GM21390 (cell line): ENCODE measurements around the gene TOMM70.
"Not testable (repeated sequence)": the region's sequence is repeated elsewhere in the genome, so short reads cannot be mapped to it uniquely, and the experiment has no call there.

Experiments used
- ATAC-seq: cut with Tn5 transposase; IDR thresholded peaks from one replicate; pipeline ENCODE4 v1.9.1; 2021; ENCODE audit not compliant: unreplicated experiment

TOMM70 gene

DNA sequence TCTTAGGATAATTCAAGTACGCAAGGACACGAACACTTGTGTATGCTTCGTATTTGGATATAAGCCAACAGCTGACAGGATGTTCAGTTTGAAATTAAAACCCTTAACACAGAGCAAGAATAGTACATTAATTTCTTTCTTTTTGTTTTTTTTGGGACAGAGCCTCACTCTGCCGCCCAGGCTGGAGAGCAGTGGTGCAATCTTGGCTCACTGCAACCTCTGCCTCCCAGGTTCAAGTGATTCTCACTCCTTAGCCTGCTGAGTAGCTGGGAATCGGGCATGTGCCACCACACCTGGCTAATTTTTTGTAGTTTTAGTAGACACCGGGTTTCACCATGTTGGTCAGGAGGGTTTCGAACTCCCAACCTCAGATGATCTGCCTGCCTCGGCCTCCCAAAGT is 32.4 kb downstream of the TOMM70 start:
- no peak for ATAC-seq

- ATAC-seq = no peak
Measured at GRCh38 chr3:100366424-100366823, 34.5 kb downstream of the TOMM70 start.

- ATAC-seq = no peak
Measured at GRCh38 chr3:100364421-100364820, 36.5 kb downstream of the TOMM70 start.

DNA sequence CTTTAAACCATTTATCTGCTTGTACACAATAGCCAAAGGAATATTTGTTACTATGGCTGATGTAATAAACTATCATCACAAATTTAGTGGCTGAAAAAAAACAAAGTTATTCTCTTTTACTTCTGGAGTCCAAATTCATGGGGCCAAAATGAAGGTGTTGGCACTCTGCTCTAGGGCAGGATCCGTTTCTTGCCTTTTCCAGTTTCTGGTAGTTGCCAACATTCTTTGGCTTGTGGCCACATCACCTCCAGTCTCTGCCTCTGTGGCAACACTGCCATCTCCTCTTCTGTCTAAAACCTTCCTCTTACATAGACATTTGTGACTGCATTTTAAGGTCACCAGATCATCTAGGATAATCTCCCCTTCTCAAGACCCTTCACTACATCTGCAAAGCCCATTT is 39.0 kb downstream of the TOMM70 start:
- ATAC-seq = no peak

DNA sequence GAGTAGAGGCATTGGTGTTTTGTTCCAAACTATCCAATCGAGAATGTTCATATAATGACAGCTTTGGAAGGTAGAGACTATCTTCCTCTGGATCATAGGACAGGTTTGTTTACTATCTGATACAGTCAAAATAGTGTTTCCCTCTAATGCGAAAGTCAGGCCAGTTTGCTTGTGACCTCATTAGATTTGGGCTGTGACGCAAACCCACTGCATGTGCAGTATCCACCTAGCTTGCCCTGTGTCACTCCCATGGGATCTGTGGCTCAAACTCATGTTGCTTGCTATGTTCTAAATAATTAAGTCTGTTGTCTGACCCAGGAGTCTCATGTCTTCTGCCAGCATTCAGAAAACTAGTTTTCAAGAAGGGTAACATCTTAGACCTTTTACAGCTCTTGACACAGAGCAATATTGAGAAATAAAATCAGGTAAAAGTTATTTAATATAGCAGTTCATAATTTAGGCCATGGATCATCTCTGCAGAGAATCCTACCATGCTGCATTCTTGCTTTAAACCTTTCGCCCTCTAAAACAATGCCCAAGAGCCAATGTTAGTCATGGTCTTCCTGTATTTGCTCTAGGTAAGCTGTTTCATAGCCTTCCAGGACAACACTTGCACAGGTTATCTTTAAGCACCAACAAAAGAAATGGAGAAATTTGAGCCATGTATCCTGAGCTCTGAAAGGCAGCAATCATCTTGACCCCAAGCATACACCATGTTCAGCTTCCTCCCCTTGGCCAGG is 40.0 kb downstream of the TOMM70 start:
- no peak for ATAC-seq

GRCh38 chr3:100359035-100359434 is 41.9 kb downstream of the TOMM70 start:
- no peak for ATAC-seq

- no peak for ATAC-seq
Measured at GRCh38 chr3:100358413-100358812, 42.5 kb downstream of the TOMM70 start.

GRCh38 chr3:100354850-100355249 is 46.0 kb downstream of the TOMM70 start:
- ATAC-seq = no peak

DNA sequence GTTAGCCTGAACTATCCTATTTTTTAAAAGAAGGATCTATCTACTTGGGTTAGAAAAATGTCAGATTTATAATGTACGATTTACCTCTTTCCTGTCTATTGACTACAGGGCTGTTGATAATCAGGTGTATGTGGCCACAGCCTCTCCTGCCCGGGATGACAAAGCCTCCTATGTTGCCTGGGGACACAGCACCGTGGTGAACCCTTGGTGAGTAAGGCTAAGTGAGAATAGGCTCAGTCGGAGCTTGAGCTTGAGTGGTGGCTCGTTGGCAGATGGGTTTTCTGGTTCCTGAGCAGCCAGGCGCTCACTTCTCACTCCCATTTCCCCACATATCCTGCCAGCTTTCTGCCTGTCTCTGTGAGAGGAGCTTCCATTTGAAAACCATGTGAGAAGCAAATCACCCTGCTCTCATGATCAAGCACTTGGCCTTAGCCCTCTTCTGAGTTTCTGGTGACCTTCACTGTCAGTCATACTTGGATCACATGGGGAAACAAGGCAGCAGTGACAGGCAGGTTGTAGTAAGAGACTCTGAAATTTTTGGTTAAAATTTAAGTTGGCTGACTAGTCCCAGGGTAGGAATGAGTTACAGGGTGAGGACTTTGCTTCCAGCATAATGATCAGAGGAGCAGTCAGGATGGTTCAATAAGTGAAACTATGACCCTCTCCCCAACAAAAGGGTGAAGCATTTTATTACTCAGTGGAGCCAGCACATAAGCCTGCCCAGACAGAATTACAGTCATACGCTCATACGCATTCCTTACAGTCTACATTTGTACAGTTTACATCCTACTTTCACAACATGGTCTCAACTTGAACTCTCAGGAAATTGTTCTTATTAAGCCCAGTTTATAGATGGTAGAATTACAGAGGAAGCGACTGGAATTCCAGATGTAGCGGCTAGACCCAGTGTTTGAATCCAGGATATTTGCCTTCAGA is 48.3 kb downstream of the TOMM70 start:
- no peak for ATAC-seq

DNA sequence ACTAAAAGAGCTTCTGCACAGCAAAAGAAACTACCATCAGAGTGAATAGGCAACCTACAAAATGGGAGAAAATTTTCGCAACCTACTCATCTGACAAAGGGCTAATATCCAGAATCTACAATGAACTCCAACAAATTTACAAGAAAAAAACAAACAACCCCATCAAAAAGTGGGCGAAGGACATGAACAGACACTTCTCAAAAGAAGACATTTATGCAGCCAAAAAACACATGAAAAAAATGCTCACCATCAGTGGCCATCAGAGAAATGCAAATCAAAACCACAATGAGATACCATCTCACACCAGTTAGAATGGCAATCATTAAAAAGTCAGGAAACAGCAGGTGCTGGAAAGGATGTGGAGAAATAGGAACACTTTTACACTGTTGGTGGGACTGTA is 49.1 kb downstream of the TOMM70 start:
- ATAC-seq = not testable (repeated sequence)

- no peak for ATAC-seq
Measured at GRCh38 chr3:100348727-100349126, 52.2 kb downstream of the TOMM70 start.

DNA sequence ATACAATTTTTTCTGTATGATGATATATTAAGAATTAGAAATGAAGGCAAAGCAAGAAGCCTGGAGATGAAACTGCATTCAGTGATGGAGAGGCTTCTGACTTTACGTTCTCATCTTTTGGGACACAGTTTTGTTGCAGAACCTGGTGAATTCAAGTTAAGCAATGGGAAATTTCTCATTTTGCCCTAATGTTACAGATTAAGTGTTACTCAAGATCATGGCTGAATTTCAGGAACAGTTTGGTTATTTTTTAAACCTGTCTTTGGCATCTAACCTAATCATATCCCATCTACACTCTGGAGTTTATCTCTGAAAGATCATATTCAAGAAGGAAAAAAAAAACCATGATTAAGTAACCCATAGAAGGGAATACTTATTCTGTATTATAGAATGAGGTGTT is 60.4 kb downstream of the TOMM70 start:
- no peak for ATAC-seq

- no peak for ATAC-seq
Measured at GRCh38 chr3:100339786-100340185, 61.1 kb downstream of the TOMM70 start.

- ATAC-seq = no peak
Measured at GRCh38 chr3:100338911-100339310, 62.0 kb downstream of the TOMM70 start.

DNA sequence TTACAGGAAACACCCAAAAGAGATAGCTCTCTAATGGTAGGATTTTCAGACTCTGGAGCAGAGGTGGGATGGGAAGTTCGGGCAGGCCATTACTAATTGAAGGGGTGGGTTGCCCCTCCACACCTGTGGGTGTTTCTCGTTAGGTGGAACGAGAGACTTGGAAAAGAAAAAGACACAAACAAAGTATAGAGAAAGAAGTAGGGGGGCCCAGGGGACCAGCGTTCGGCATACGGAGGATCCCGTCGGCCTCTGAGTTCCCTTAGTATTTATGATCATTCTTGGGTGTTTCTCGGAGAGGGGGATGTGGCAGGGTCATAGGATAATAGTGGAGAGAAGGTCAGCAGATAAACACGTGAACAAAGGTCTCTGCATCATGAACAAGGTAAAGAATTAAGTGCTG is 64.7 kb downstream of the TOMM70 start:
- ATAC-seq = not testable (repeated sequence)

DNA sequence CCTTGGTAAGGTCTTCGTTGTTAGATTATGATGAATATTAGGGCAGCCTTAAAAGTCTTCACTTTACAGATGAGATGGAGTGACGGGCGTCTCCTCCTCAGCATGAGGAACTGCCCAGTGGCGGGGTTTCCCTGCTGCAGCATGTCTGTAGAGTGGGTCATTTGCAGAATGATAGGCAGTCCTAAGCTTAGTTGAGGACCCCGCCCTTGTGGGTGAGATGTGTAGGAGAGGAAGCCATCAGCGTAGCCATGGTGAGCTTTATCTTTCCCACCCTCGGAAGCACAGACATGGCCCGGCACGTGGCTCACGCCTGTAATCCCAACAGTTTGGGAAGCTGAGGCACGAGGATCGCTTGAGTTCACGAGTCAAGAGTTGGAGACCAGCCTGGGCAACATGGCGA is 65.5 kb downstream of the TOMM70 start:
- peak; percentile 25 for ATAC-seq

DNA sequence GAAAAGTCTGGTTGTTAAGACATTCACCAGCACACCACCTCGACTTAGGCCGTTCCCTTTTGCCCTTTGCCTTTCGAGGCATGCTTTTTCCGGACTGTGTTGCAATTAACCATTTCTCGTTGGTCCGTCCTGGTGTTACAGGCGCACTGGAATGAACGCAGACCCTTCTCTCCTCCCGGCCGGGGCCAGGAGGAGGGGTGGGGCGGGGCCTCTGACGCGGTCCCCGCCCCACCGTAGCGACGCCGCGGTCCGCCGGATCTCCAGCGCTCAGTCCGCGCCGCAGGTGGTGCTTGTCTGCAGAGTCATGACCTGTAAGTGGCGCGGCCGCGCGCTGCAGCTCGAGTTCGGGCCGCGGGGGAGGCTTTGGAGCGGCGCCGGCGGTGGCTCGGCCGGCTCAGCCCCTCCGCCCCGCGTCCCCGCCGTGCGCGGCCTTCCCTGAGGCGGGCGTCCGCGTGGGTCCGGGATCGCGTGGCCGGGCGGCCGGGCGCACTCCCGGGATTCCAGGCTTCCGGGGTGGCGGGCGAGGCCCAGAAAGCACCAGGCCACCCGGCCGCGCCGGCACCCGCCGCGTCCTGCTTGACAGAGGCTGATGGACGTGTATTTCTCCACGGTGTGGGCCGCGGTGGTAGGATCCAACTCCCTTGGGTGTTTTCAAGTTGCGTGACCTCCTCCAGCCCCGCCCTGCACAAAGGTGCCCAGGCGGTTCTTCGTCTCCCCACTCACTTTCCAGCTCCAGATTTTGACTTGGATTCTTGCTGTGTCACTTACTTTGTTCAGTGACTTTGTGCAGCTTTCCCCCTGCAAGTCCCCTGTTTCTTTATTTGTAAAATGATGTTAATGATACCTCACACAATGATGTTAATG is 66.2 kb downstream of the TOMM70 start, which contains the start of gene NIT2:
NIT2 (plus strand) TSS at position 270 of the 864 bp plus-strand sequence; CDS start at position 305, 35 bp downstream.
- ATAC-seq = peak; percentile 97

DNA sequence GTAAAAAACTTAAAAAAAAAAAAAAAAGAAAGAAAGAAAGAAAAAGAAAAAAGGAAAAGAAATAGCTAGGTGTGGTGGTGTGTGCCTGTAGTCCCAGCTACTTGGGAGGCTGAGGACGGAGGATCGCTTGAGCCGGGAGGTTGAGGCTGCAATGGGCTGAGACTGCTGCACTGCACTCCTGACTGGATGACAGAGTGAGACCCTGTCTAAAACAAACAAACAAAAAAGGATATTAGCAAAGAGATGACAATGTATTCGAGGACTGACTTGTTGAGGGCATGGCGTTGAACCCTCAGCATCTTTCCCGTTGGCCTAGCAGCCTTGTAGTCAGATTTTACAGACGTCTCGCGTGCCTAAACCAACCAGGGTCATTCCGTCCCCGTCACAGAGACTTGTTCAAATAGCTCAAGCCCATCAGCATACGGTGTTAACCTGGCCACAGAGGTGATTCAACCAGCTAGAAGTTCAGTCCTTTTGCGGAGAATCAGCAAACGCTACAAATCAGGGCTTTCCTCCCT is 66.9 kb downstream of the TOMM70 start:
- peak; percentile 28 for ATAC-seq

DNA sequence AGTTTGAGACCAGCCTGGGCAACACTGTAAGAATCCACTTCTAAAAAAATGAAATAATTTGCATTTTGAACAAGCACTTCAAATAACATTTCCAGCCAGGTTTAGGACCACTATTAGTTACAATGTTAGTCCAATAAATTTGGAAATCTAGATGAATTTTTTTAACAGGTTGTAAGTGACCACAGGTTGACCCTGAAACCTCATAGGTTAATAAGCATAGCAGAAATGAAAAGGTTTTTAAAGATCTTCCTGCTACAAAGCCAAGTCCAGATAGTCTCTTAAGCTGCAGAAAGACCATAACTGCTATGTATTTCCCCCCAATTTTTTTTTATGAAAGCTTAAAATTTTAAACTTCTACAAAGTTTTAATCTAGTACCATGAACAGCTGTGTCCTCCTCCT is 67.8 kb downstream of the TOMM70 start:
- no peak for ATAC-seq

DNA sequence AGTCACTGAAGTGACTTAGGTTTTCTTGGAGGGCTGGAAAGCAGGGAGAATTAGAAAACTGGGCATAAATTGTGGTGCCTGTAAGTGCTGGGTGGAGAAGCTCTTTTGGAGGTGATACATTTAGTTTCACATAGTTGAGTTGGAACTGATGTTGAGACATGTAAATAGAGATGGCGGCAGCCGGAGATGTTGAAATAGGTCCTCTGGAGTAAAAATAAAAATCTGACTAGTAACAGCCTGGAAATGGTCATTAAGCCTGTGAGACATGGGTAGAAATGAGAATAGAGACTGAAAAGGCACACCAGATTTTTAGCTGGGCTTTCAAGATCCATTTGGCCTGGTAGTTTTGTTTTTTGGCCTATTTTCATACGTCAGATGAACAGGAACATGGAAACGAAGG is 69.2 kb downstream of the TOMM70 start:
- ATAC-seq = no peak

GRCh38 chr3:100330651-100331050 is 70.2 kb downstream of the TOMM70 start:
- no peak for ATAC-seq
